ENCODE data around the gene FRG1.
A peak's percentile ranks its signal among the peaks of the same experiment; 100 is the strongest.
"Not testable (repeated sequence)": the region's sequence is repeated elsewhere in the genome, so short reads cannot be mapped to it uniquely, and the experiment has no call there.

FRG1 gene

DNA sequence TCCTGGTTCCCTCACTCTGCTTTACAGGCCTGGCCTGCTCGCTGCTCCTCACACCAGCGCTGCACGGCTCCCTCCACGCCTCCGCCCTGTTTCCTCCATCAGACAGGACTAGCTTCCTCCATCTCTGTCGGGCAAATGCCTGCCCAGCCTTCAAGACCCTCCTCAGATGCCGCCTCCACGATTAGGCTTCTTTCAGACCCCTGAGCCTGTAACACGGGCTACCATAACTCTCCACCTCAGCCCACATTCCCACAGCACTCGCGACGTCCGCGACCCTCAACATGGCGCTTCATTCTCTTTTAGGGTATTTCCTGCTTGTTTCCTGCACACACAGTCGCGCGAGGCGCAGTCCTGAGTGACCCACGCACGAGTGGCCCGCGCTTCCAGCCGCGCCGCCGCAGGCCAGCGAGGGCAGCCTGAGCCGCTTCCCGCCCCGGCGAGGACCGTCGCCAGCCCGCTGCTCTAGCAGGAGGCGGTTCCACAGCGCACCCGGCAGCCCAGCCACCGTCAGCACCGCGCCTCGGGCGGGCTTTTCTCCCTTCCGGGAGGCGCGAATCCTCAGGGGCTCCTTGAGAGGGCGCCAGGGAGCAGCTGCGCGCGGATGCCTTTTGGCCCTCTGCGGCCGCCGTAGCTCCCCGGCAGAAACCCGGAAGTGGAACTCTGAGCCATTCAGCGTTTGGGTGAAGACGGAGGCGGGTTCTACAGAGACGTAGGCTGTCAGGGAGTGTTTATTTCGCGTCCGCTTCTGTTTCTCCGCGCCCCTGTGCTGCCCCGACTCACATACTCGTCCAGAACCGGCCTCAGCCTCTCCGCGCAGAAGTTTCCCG, at the start of gene FRG1:
Gene FRG1, plus strand, starts transcription at position 695 of the 827 bp plus-strand sequence. CDS start 138 bp downstream, outside the sequence.
- H3K4me1 ChIP-seq (ENCODE audit: insufficient read depth, low read length) = peaks cover 6% of the 10 kb centered on the region
- peak within 1 kb of the TSS; percentile 90 for H2AFZ ChIP-seq (ENCODE audit: low read depth, low read length)
- H3K27me3 ChIP-seq (ENCODE audit: insufficient read depth, low read length) = no peaks in the 10 kb centered on the region
- H3K9me3 ChIP-seq (ENCODE audit: low read length) = no peaks in the 10 kb centered on the region
- H3K4me3 ChIP-seq (ENCODE audit: low read length) = peak within 1 kb of the TSS; percentile 98
- peaks cover 6% of the 10 kb centered on the region for H3K36me3 ChIP-seq (ENCODE audit: insufficient read depth, low read length)

DNA sequence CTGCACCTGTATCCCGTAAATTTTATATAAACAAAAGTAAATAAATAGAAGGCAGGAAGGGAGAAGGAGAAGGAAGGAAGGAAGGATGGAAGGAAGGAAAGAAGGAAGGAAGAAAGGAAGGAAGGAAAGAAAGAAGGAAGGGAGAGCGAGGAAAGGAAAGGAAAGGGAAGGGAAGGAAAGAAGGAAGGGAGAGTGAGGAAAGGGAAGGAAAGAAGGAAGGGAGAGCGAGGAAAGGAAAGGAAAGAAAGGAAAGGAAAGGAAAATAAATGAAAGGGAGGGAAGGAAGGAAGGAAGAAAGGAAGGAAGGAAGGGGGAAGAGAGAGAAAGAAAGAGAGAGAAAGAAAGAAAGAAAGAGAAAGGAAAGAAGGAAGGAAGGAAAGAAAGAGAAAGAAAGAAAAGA, 43.0 kb upstream of the FRG1 start:
- Histone ChIP-seq H3K36me3 (ENCODE audit: insufficient read depth, low read length) (no peaks in the 10 kb centered on the region), H3K4me1 (ENCODE audit: insufficient read depth, low read length) (no peaks in the 10 kb centered on the region), H2AFZ (ENCODE audit: low read depth, low read length) (no peak overlapping the region), H3K4me3 (ENCODE audit: low read length) (no peak overlapping the region), H3K27me3 (ENCODE audit: insufficient read depth, low read length) (no peaks in the 10 kb centered on the region), H3K9me3 (ENCODE audit: low read length) (no peaks in the 10 kb centered on the region)

DNA sequence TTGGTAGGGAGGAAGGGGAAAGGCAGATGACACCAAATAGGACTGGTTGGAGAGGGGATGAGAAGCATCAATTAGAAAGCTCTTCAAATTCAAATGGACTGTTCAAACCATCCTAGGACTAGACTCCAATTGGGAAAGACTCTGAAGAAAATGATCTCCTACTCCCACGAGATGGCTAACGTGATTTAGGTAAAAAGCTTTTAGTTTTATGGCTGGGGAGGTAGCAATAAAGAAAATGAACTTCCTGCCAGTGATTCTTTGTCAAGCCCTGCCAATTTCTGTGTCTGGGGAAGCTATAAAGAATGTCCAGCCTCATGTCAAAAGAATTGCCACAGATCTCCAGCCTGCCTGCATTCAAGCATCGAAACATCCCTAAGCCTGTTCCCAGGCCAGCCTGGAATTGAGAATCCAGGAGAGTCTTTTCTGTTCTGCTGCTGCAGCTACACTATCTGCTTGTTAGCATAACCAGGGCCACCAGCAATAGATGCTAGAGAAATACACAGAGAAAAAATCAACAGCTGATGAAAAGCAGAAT, 41.1 kb upstream of the FRG1 start:
- H3K4me3 ChIP-seq (ENCODE audit: low read length); H3K4me1 ChIP-seq (ENCODE audit: insufficient read depth, low read length); H2AFZ ChIP-seq (ENCODE audit: low read depth, low read length); H3K9me3 ChIP-seq (ENCODE audit: low read length); H3K36me3 ChIP-seq (ENCODE audit: insufficient read depth, low read length); H3K27me3 ChIP-seq (ENCODE audit: insufficient read depth, low read length): not testable (repeated sequence)

DNA sequence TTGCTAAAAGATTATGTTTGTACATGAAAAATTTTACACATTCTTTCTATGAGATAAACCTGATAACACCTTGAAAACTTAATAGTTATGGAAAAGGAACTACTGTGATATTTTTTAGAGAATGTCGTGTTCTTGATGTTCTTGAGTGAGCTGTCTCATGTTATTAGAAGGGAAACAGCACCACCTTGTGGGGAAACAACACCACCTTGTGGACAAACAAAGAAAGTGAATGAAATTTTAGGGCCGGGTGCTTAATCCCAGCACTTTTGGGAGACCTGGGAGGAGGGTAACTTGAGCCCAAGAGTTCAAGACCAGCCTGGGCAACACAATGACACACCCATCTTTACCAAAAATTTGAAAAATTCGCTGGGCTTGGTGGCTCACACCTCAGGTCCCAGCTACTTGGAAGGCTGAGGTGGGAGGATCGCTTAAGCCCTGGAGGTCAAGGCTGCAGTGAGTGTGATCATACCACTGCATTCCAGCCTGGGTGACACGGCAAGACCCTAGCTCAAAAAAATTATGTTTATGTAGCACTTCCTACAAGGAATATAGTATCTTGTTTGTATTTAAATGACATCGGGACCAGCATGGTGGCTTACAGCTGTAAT, 36.1 kb upstream of the FRG1 start:
- H2AFZ ChIP-seq (ENCODE audit: low read depth, low read length); H3K36me3 ChIP-seq (ENCODE audit: insufficient read depth, low read length); H3K4me3 ChIP-seq (ENCODE audit: low read length); H3K27me3 ChIP-seq (ENCODE audit: insufficient read depth, low read length); H3K9me3 ChIP-seq (ENCODE audit: low read length); H3K4me1 ChIP-seq (ENCODE audit: insufficient read depth, low read length): not testable (repeated sequence)

DNA sequence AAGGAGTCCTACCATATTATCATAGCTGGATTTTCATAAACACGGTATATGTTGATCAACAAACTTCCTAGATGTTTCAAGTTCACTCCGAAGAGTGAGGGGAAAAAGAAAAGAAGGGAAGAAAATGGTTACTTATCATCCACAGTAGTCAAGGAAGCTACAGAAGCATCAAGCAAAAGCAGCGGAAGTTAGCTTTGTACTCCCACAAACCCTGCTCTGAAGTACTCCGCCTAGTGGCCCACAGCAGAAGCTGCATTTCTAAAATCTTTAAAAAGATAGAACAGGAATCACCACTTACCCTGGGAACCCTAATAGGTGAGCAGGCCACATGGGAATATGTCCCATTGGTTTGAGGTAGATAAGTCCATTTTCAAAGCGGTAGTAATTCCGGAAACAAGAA, 28.5 kb upstream of the FRG1 start:
- Histone ChIP-seq H3K9me3 (ENCODE audit: low read length) (peaks cover 2% of the 10 kb centered on the region), H2AFZ (ENCODE audit: low read depth, low read length) (no peak overlapping the region), H3K36me3 (ENCODE audit: insufficient read depth, low read length) (no peaks in the 10 kb centered on the region)

DNA sequence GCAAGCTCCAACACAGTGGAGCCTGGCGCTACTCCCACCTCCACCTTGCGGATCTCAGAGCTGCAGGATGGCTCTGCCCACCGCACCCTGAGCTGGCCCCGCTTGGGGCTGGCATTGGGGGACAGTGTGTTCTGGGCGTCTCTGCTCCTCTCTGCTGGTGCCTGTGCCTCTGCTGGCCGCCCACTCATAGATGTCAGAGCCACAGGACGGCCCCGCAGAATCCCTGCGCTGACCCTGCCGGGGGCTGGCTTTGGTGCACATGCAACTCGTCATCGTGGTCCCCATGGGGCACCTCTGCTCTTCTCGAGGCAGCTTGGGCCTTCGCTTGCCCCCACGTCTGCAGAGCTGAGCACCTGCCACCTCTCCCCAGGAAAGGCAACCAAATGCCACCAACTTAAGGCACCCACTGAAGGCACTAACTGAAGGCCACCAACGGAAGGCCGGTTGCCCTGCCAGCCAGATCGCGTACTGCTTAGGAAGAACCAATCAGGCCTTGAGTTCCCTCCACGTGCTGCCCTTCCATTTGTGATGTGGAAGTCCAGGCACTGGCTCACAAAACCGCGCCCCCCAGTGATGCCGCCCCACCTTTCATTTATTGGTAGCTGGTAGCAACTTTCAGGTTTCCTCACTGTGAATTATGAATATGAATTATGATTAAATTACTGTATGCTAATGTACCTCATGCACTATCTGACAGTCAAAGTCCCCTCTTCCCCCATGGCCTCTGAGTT, 23.3 kb upstream of the FRG1 start:
- H3K9me3 ChIP-seq (ENCODE audit: low read length) = peaks cover 2% of the 10 kb centered on the region
- H3K36me3 ChIP-seq (ENCODE audit: insufficient read depth, low read length) = no peaks in the 10 kb centered on the region

More for the DNA sequence above, 28.5 kb upstream of the FRG1 start:
- H3K4me1 ChIP-seq (ENCODE audit: insufficient read depth, low read length) = no peaks in the 10 kb centered on the region
- H3K4me3 ChIP-seq (ENCODE audit: low read length) = no peak overlapping the region
- no peaks in the 10 kb centered on the region for H3K27me3 ChIP-seq (ENCODE audit: insufficient read depth, low read length)

DNA sequence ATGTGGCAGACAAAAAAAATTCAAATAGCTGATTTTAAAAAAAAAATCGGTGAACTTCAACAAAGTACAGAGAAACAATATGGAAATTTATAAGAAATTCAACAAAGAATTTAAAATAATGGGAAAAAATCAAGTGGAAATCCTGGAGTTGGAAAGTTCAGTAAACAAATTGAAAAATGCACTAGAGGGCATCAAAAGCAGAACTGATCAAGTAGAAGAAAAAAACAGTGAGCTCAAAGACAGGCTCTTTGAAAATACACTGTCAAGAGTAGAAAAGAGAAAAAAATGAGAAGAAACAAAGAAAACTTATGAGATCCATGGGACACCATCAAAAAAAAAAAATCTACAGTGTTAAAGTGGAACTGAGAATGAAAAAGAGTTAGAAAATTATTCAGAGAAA, 19.6 kb upstream of the FRG1 start:
- Histone ChIP-seq H2AFZ (ENCODE audit: low read depth, low read length) (no peak overlapping the region), H3K36me3 (ENCODE audit: insufficient read depth, low read length) (no peaks in the 10 kb centered on the region), H3K9me3 (ENCODE audit: low read length) (peaks cover 2% of the 10 kb centered on the region), H3K4me1 (ENCODE audit: insufficient read depth, low read length) (no peaks in the 10 kb centered on the region), H3K4me3 (ENCODE audit: low read length) (no peak overlapping the region), H3K27me3 (ENCODE audit: insufficient read depth, low read length) (no peaks in the 10 kb centered on the region)

More for the DNA sequence above, 23.3 kb upstream of the FRG1 start:
- no peak overlapping the region for H2AFZ ChIP-seq (ENCODE audit: low read depth, low read length)
- no peaks in the 10 kb centered on the region for H3K4me1 ChIP-seq (ENCODE audit: insufficient read depth, low read length)
- H3K4me3 ChIP-seq (ENCODE audit: low read length) = no peak overlapping the region
- H3K27me3 ChIP-seq (ENCODE audit: insufficient read depth, low read length) = no peaks in the 10 kb centered on the region

DNA sequence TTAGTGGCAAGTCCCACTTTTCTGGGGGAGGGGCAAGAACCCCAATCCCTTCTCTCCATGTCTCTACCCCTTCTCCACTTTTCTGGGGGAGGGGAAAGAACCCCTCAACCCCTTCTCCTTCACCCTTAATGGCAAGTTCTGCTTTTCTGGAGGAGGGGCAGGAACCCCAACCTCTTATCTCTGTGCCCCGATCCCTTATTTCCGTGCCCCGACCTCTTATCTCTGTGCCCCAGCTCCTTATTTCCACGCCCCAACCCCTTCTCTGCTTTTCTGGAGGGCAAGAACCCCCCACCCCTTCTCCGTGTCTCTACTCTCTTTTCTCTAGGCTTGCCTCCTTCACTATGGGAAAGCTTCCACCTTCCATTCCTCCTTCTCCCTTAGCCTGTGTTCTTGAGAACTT, 13.9 kb upstream of the FRG1 start:
- H3K4me1 ChIP-seq (ENCODE audit: insufficient read depth, low read length); H3K36me3 ChIP-seq (ENCODE audit: insufficient read depth, low read length); H2AFZ ChIP-seq (ENCODE audit: low read depth, low read length); H3K4me3 ChIP-seq (ENCODE audit: low read length); H3K9me3 ChIP-seq (ENCODE audit: low read length); H3K27me3 ChIP-seq (ENCODE audit: insufficient read depth, low read length): not testable (repeated sequence)

DNA sequence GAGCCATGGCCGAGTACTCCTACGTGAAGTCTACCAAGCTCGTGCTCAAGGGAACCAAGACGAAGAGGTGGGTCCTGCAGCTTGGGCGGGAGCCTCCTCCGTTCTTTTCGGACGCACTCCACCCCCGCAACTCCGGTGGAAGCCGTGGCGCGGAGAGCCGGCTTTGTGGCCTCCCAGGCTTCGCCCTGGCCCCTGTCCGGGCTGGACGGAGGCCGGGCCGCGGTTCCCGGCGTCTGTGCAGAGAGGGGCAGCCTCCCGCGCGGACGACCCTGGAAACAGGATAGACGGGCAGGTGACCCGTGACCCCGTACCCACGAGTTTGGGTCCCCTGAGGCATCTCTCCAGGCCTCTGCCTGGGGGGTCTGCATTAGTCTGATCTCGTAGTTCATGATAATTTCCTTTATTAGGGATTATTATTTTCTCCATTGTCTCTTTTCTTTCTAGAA, 356 bp downstream of the FRG1 start:
- Histone ChIP-seq H3K4me1 (ENCODE audit: insufficient read depth, low read length) (peaks cover 6% of the 10 kb centered on the region), H3K27me3 (ENCODE audit: insufficient read depth, low read length) (no peaks in the 10 kb centered on the region), H2AFZ (ENCODE audit: low read depth, low read length) (peak overlapping the region; percentile 90), H3K4me3 (ENCODE audit: low read length) (peak overlapping the region; percentile 98), H3K9me3 (ENCODE audit: low read length) (no peaks in the 10 kb centered on the region), H3K36me3 (ENCODE audit: insufficient read depth, low read length) (peaks cover 6% of the 10 kb centered on the region)

DNA sequence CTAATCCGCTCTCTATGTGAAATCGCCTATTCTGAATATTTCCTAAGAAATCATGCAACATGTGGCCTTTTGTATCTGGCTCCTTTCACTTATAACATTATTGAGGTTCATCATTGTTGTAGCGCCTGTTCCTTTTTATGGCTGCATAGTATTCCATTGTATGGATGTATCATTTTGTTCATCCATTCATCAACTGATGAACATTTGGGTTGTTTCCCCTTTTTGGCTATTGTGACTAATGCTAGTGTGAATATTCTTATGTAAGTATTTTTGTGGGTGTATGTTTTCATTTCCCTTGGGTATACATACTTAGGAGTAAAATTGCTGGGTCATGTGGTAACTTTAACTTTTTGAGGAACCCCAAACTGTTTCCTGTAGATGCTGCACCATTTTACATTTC, 1.7 kb downstream of the FRG1 start:
- not testable (repeated sequence) for H3K4me3 ChIP-seq (ENCODE audit: low read length); H3K9me3 ChIP-seq (ENCODE audit: low read length); H3K27me3 ChIP-seq (ENCODE audit: insufficient read depth, low read length); H3K4me1 ChIP-seq (ENCODE audit: insufficient read depth, low read length); H3K36me3 ChIP-seq (ENCODE audit: insufficient read depth, low read length); H2AFZ ChIP-seq (ENCODE audit: low read depth, low read length)

DNA sequence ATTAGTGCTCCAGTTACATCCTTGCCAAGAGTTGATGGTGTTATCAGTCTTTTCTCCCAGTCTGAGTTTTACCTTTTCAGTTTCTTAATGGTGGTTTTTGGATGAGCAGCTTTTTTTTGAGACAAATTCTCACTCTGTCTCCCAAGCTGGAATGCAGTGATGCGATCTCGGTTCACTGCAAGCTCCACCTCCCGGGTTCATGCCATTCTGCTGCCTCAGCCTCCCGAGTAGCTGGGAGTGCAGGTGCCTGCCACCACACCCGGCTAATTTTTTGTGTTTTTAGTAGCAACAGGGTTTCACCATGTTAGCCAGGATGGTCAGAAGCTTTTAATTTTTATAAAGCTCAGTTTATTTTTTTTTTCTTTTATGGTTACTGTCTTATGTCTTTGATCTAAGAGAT, 3.4 kb downstream of the FRG1 start:
- H3K9me3 ChIP-seq (ENCODE audit: low read length); H3K4me1 ChIP-seq (ENCODE audit: insufficient read depth, low read length); H3K36me3 ChIP-seq (ENCODE audit: insufficient read depth, low read length); H2AFZ ChIP-seq (ENCODE audit: low read depth, low read length); H3K27me3 ChIP-seq (ENCODE audit: insufficient read depth, low read length); H3K4me3 ChIP-seq (ENCODE audit: low read length): not testable (repeated sequence)

DNA sequence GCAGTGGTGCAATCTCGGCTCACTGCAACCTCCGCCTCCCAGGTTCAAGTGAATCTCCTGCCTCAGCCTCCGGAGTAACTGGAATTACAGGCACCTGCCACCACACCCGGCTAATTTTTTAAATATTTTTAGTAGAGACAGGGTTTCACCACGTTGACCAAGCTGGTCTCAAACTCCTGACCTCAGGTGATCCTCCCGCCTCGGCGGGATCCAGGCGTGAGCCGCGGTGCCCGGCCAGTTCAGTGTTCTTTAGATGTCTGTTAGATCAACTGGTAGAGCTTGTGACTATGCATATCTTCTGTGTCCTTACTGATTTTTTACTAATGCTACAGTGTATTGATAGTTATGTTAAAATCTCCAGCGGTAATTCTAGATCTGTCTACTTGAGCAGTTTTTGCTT, 6.2 kb downstream of the FRG1 start:
- not testable (repeated sequence) for H3K4me1 ChIP-seq (ENCODE audit: insufficient read depth, low read length); H3K9me3 ChIP-seq (ENCODE audit: low read length); H3K36me3 ChIP-seq (ENCODE audit: insufficient read depth, low read length); H3K4me3 ChIP-seq (ENCODE audit: low read length); H2AFZ ChIP-seq (ENCODE audit: low read depth, low read length); H3K27me3 ChIP-seq (ENCODE audit: insufficient read depth, low read length)

DNA sequence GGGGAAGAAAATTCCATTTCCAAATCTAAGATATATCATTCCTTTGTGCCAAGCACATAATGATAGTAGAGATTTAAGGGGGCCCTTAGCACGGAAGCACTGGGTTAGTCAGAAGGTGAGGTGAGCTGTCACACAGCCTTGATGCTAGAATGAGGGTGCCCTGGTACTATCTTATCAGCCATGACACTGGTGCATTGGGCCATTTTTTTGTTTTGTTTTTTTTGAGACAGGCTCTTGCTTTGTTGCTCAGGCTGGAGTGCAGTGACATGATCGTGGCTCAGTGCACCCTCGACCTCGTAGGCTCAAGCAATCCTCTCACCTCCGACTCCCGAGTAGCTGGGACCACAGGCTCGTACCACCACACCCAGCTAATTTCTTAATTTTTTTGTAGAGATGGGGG, 7.8 kb downstream of the FRG1 start:
- H3K9me3 ChIP-seq (ENCODE audit: low read length); H3K4me3 ChIP-seq (ENCODE audit: low read length); H3K36me3 ChIP-seq (ENCODE audit: insufficient read depth, low read length); H2AFZ ChIP-seq (ENCODE audit: low read depth, low read length); H3K27me3 ChIP-seq (ENCODE audit: insufficient read depth, low read length); H3K4me1 ChIP-seq (ENCODE audit: insufficient read depth, low read length): not testable (repeated sequence)
